H9 (cell line): ENCODE data around the gene FAM24B. TPM values are rescaled to one million over a fixed set of nuclear protein-coding genes. Genes with fewer than 3 reads are reported as not detected.

Experiments used
- DNase-seq: peaks from one replicate; pipeline ENCODE4 v3.0.0-alpha.2; 2017
- H2AFZ ChIP-seq: one replicate; pipeline ENCODE4 v1.6.1; 2013; ENCODE audit warnings: mild to moderate bottlenecking, low read length, control low read depth, moderate library complexity
- H2AK5ac ChIP-seq: 2 replicates; pipeline ENCODE4 v1.6.1; 2013; ENCODE audit warnings: low read length, control low read depth, mixed read lengths; ENCODE audit not compliant: insufficient read length
- H2BK120ac ChIP-seq: one replicate; pipeline ENCODE4 v1.6.1; 2013; ENCODE audit warnings: low read depth, mild to moderate bottlenecking, low read length, control low read depth, inconsistent platforms; ENCODE audit not compliant: poor library complexity, severe bottlenecking
- H2BK12ac ChIP-seq: 2 replicates; pipeline ENCODE4 v1.6.1; 2013; ENCODE audit warnings: low read length, control low read depth, mixed read lengths, low read depth; ENCODE audit not compliant: insufficient read length
- H2BK15ac ChIP-seq: 2 replicates; pipeline ENCODE4 v1.6.1; 2013; ENCODE audit warnings: low read depth, low read length, control low read depth
- H2BK20ac ChIP-seq: one replicate; pipeline ENCODE4 v1.6.1; 2013; ENCODE audit warnings: low read depth, mild to moderate bottlenecking, low read length, control low read depth, inconsistent platforms; ENCODE audit not compliant: poor library complexity, severe bottlenecking
- H2BK5ac ChIP-seq: 2 replicates; pipeline ENCODE4 v1.6.1; 2013; ENCODE audit warnings: low read length, control low read depth, mixed read lengths; ENCODE audit not compliant: insufficient read length
- H3K14ac ChIP-seq: 2 replicates; pipeline ENCODE4 v1.6.1; 2013; ENCODE audit warnings: low read length, control low read depth; ENCODE audit not compliant: insufficient read depth
- H3K18ac ChIP-seq: 2 replicates; pipeline ENCODE4 v1.6.1; 2013; ENCODE audit warnings: low read depth, mild to moderate bottlenecking, mixed read lengths, low read length, control low read depth; ENCODE audit not compliant: insufficient read length
- H3K23ac ChIP-seq: 2 replicates; pipeline ENCODE4 v1.6.1; 2013; ENCODE audit warnings: low read length, control low read depth, mixed read lengths, low read depth; ENCODE audit not compliant: insufficient read length
- H3K23me2 ChIP-seq: 2 replicates; pipeline ENCODE4 v1.6.1; 2013; ENCODE audit warnings: low read depth, mild to moderate bottlenecking, mixed read lengths, low read length, control low read depth; ENCODE audit not compliant: insufficient read length, poor library complexity, severe bottlenecking
- H3K27ac ChIP-seq: 2 replicates; pipeline ENCODE4 v1.5.1; 2013; ENCODE audit warnings: low read length, control low read depth, mixed read lengths, low read depth; ENCODE audit not compliant: insufficient read length
- H3K27me3 ChIP-seq: 2 replicates; pipeline ENCODE4 v1.6.1; 2013; ENCODE audit warnings: low read length, control low read depth, inconsistent platforms; ENCODE audit not compliant: insufficient read depth
- H3K4ac ChIP-seq: 2 replicates; pipeline ENCODE4 v1.6.1; 2013; ENCODE audit warnings: low read depth, mild to moderate bottlenecking, control low read depth, inconsistent platforms, low read length, moderate library complexity
- H3K4me1 ChIP-seq: 2 replicates; pipeline ENCODE4 v1.6.1; 2013; ENCODE audit warnings: low read length, control low read depth, inconsistent platforms; ENCODE audit not compliant: insufficient read depth
- H3K4me2 ChIP-seq: 2 replicates; pipeline ENCODE4 v1.6.1; 2013; ENCODE audit warnings: low read length, control low read depth, mixed read lengths; ENCODE audit not compliant: insufficient read length, insufficient read depth
- H3K56ac ChIP-seq: 2 replicates; pipeline ENCODE4 v1.6.1; 2013; ENCODE audit warnings: low read depth, mild to moderate bottlenecking, mixed read lengths, low read length, control low read depth; ENCODE audit not compliant: insufficient read length
- H3K79me1 ChIP-seq: 2 replicates; pipeline ENCODE4 v1.6.1; 2013; ENCODE audit warnings: low read depth, mild to moderate bottlenecking, moderate library complexity, low read length, control low read depth, inconsistent platforms; ENCODE audit not compliant: insufficient read depth, poor library complexity, severe bottlenecking
- H3K79me2 ChIP-seq: 2 replicates; pipeline ENCODE4 v1.6.1; 2013; ENCODE audit warnings: low read length, control low read depth, inconsistent platforms; ENCODE audit not compliant: insufficient read depth
- H3K9ac ChIP-seq: 2 replicates; pipeline ENCODE4 v1.6.1; 2013; ENCODE audit warnings: low read length, control low read depth, mixed read lengths; ENCODE audit not compliant: insufficient read length; ENCODE audit errors: extremely low read depth
- H3K9me3 ChIP-seq: one replicate; pipeline ENCODE4 v1.6.1; 2013; ENCODE audit warnings: low read depth, low read length, inconsistent platforms; ENCODE audit not compliant: control insufficient read depth
- H3T11ph ChIP-seq: one replicate; pipeline ENCODE4 v1.6.1; 2013; ENCODE audit warnings: mild to moderate bottlenecking, low read length, control low read depth, inconsistent platforms
- H4K20me1 ChIP-seq: one replicate; pipeline ENCODE4 v1.6.1; 2013; ENCODE audit not compliant: control insufficient read depth, insufficient read length, insufficient read depth
- H4K5ac ChIP-seq: 2 replicates; pipeline ENCODE4 v1.6.1; 2013; ENCODE audit warnings: low read depth, mild to moderate bottlenecking, mixed read lengths, low read length, control low read depth; ENCODE audit not compliant: insufficient read length
- H4K8ac ChIP-seq: replicated peaks from 2 replicates; pipeline ENCODE4 v1.6.1; 2013; ENCODE audit warnings: low read length, control low read depth, mixed read lengths, low read depth; ENCODE audit not compliant: insufficient read length
- H4K91ac ChIP-seq: 2 replicates; pipeline ENCODE4 v1.6.1; 2013; ENCODE audit warnings: low read depth, mild to moderate bottlenecking, moderate library complexity, mixed read lengths, low read length, control low read depth; ENCODE audit not compliant: insufficient read length
- H3K27ac Mint-ChIP-seq, 3 experiments: 2 replicates in 2 of 3; 3 replicates in 1 of 3; pipeline ENCODE4 v1.8.0; 2020 to 2021; ENCODE audit warnings: mixed read lengths in 3 of 3, mild to moderate bottlenecking in 1 of 3, moderate library complexity in 1 of 3
- H3K27me3 Mint-ChIP-seq: 2 replicates; pipeline ENCODE4 v1.8.0; 2021; ENCODE audit warnings: low read depth, mild to moderate bottlenecking, moderate library complexity, mixed read lengths
- H3K36me3 Mint-ChIP-seq, 3 experiments: 2 replicates in 2 of 3; 3 replicates in 1 of 3; pipeline ENCODE4 v1.8.0; 2020 to 2021; ENCODE audit warnings: low read depth in 3 of 3, mixed read lengths in 3 of 3; ENCODE audit not compliant: insufficient read depth in 1 of 3
- H3K4me1 Mint-ChIP-seq, 2 experiments: 2 replicates each; pipeline ENCODE4 v1.8.0; 2020; ENCODE audit warnings: mixed read lengths in 2 of 2
- H3K4me3 Mint-ChIP-seq, 2 experiments: 2 replicates in 1 of 2; 3 replicates in 1 of 2; pipeline ENCODE4 v1.8.0; 2020 to 2021; ENCODE audit warnings: mild to moderate bottlenecking in 2 of 2, mixed read lengths in 2 of 2, moderate library complexity in 1 of 2
- H3K9me3 Mint-ChIP-seq, 2 experiments: 2 replicates in 1 of 2; 3 replicates in 1 of 2; pipeline ENCODE4 v1.8.0; 2020; ENCODE audit warnings: mild to moderate bottlenecking in 2 of 2, mixed read lengths in 2 of 2, moderate library complexity in 1 of 2
- WGBS: extraction: QIAGEN DNeasy Blood & Tissue Kit; methylation state at CpG from one replicate; pipeline ENCODE4 v1.1.7; 2013; ENCODE audit warnings: missing lambda C conversion rate, low lambda C conversion rate, mixed read lengths; ENCODE audit not compliant: insufficient read length; ENCODE audit errors: extremely low coverage; 5-methylcytosine and 5-hydroxymethylcytosine counted together
- total RNA-seq: library from RNA; stranded (reverse); gene quantifications from 2 replicates; pipeline ENCODE4 v1.2.1, GENCODE V29; 2021
- TF ChIP-seq, protein P1 (sequence below): fragments of 200-600 bp; sonication (generic); conservative IDR thresholded peaks from 3 replicates; pipeline ENCODE4 v1.8.0; 2021; ENCODE audit warnings: antibody characterized with exemption, mild to moderate bottlenecking

FAM24B gene
- total RNA-seq, 1 experiment from 2014 or later: not detected

DNA sequence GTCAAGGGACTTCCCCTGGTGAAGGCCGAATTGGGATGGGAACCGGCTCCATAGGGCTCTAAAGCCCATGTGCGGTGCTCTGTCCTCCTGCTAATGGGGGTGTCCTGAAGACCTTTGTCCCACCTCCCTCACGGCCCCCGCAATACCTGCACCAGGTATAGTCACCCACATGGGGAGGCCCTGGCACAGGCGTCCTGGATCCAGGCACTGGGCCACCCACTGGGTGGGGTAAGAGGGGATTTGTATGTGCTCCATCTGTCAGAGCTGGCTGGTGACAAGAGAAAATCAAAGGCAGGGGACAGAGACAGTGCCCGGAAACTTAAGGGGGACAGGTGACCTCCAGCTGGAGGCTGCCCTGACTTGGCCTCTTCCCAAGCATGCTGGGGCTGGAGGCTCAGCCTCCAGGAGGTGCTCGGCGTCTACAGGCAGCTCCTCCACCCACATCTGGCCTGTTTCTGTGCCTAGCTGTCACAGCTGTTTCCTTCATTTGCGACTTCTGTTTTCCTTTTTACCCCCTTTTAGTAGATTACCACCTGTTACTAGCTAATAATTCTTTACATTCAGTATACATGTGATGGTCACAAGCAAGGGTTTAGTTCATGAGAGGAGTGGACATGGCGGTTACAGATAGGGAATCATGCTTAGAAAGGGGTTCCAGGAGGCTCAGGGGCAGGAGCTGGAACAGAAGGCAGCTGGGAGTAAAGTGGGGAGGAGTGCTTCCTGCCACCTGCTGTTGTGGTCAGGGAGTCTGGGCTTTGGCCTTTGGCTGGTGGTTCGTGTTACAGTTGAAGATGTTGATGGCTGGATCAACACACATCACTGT lies 31.4 kb downstream of the FAM24B start:
- no peak overlapping the region for H3T11ph ChIP-seq
- H3K23me2 ChIP-seq: no peaks in the 10 kb centered on the region
- TF ChIP-seq, protein P1, sequence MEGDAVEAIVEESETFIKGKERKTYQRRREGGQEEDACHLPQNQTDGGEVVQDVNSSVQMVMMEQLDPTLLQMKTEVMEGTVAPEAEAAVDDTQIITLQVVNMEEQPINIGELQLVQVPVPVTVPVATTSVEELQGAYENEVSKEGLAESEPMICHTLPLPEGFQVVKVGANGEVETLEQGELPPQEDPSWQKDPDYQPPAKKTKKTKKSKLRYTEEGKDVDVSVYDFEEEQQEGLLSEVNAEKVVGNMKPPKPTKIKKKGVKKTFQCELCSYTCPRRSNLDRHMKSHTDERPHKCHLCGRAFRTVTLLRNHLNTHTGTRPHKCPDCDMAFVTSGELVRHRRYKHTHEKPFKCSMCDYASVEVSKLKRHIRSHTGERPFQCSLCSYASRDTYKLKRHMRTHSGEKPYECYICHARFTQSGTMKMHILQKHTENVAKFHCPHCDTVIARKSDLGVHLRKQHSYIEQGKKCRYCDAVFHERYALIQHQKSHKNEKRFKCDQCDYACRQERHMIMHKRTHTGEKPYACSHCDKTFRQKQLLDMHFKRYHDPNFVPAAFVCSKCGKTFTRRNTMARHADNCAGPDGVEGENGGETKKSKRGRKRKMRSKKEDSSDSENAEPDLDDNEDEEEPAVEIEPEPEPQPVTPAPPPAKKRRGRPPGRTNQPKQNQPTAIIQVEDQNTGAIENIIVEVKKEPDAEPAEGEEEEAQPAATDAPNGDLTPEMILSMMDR: no peak
- no peaks in the 10 kb centered on the region for H3K27me3 Mint-ChIP-seq
- H3K79me2 ChIP-seq: no peaks in the 10 kb centered on the region
- WGBS: no CpG with 5 or more reads among the region's 12 CpGs
- peaks cover 0 to 19% of the 10 kb centered on the region in 2 experiments for H3K9me3 Mint-ChIP-seq
- H2BK12ac ChIP-seq: no peak overlapping the region
- H3K36me3 Mint-ChIP-seq: peaks cover 2 to 22% (median 4%) of the 10 kb centered on the region in 3 experiments; a peak in 6 of 7 replicates
- H3K4me3 Mint-ChIP-seq: no peak overlapping the region
- no peaks in the 10 kb centered on the region for H3K9me3 ChIP-seq
- no peaks in the 10 kb centered on the region for H4K20me1 ChIP-seq
- H4K5ac ChIP-seq: no peak overlapping the region
- no peak overlapping the region for H4K8ac ChIP-seq
- peak overlapping the region in 1 of 3 experiments; percentile 22; a peak in 1 of 7 replicates for H3K27ac Mint-ChIP-seq
- no peaks in the 10 kb centered on the region; the same call in 1 of the 2 replicates for H3K4me1 ChIP-seq
- H2BK15ac ChIP-seq: no peak overlapping the region
- no peak overlapping the region for H2BK120ac ChIP-seq
- H4K91ac ChIP-seq: no peak overlapping the region
- no peak overlapping the region for H3K14ac ChIP-seq
- H3K9ac ChIP-seq: no peak overlapping the region
- H3K27me3 ChIP-seq: no peaks in the 10 kb centered on the region
- no peak overlapping the region for H3K23ac ChIP-seq
- peaks cover 41 to 44% of the 10 kb centered on the region in 2 experiments for H3K4me1 Mint-ChIP-seq
- H3K56ac ChIP-seq: no peak overlapping the region
- no peak overlapping the region for H2AK5ac ChIP-seq
- no peak overlapping the region for H2BK20ac ChIP-seq
- H3K18ac ChIP-seq: no peak overlapping the region
- no peak for DNase-seq
- no peak overlapping the region for H3K4me2 ChIP-seq
- no peak overlapping the region for H3K4ac ChIP-seq
- no peak overlapping the region for H2BK5ac ChIP-seq
- H3K27ac ChIP-seq: no peak overlapping the region
- H3K79me1 ChIP-seq: no peaks in the 10 kb centered on the region
- H2AFZ ChIP-seq: no peak overlapping the region
